GM12865 (cell line): ENCODE data around the gene RCN1.

Source experiments
- DNase-seq: peaks from one replicate; pipeline ENCODE4 v3.0.0; 2010; ENCODE audit warnings: low read depth
- H3K4me3 ChIP-seq: 2 replicates; pipeline ENCODE4 v1.5.1; 2011; ENCODE audit warnings: mild to moderate bottlenecking, low read depth, low read length, control low read depth
- CTCF ChIP-seq: IDR thresholded peaks from 2 replicates; pipeline ENCODE4 v1.5.1; 2011; ENCODE audit warnings: low read length, control low read depth, low read depth, inconsistent platforms; ENCODE audit not compliant: insufficient read depth; ENCODE audit errors: missing control alignments

Gene RCN1

GRCh38 chr11:32090545-32091370, at the start of gene RCN1:
Gene RCN1, plus strand, starts transcription at chr11:32091074. Its CDS starts 123 bp downstream, at chr11:32091197.
- TF ChIP-seq CTCF, result no peak
- peak; percentile 69 for DNase-seq
- H3K4me3 ChIP-seq, result peak within 1 kb of the TSS; percentile 95

GRCh38 chr11:32043737-32044136, 47.1 kb upstream of the RCN1 start:
- H3K4me3 ChIP-seq, result no peak overlapping the region
- no peak for TF ChIP-seq CTCF
- DNase-seq, result no peak

GRCh38 chr11:32044158-32044863, 46.6 kb upstream of the RCN1 start:
- no peak for TF ChIP-seq CTCF
- DNase-seq, result no peak
- H3K4me3 ChIP-seq, result no peak overlapping the region

GRCh38 chr11:32045456-32045855, 45.4 kb upstream of the RCN1 start:
- DNase-seq, result no peak
- no peak for TF ChIP-seq CTCF
- no peak overlapping the region for H3K4me3 ChIP-seq

- no peak for TF ChIP-seq CTCF
- no peak overlapping the region for H3K4me3 ChIP-seq
- DNase-seq, result no peak
These were observed 40.6 kb upstream of the RCN1 start for GRCh38 chr11:32050264-32050663.

GRCh38 chr11:32052215-32052614, 38.7 kb upstream of the RCN1 start:
- no peak overlapping the region for H3K4me3 ChIP-seq
- DNase-seq, result peak; percentile 64
- peak; percentile 57 for TF ChIP-seq CTCF
